ENCODE data around the gene FOXL1.

- TF ChIP-seq CTCF (IDR thresholded peaks at IDR 0.05), result no peak
- no peak for TF ChIP-seq ZFX (IDR thresholded peaks at IDR 0.05; ENCODE audit: borderline replicate concordance)
Observed at GRCh38 chr16:86626966-86627365, 48.6 kb downstream of the FOXL1 start.
